ENCODE data around the gene RPS6KA6. TPM values are rescaled to one million over a fixed set of nuclear protein-coding genes. Genes with fewer than 3 reads are reported as not detected.

RPS6KA6 gene
- total RNA-seq (12.1 TPM), polyA plus RNA-seq (ENCODE audit: insufficient read depth, low read depth, low replicate concordance) (4.7 TPM)
- long read RNA-seq, donor 1, partial matches to known transcripts = 0 of 1 reads
- long read RNA-seq, donor 1, other reads (novel, unspliced or antisense) = 0 of 1 reads
- long read RNA-seq, donor 2 = 0 reads
- long read RNA-seq, donor 3 = 0 reads
- long read RNA-seq, donor 4 = 0 reads
- long read RNA-seq, donor 5 = 0 reads
- long read RNA-seq, donor 6 = 0 reads
- long read RNA-seq, donor 7, partial matches to known transcripts = 0 of 6 reads
- long read RNA-seq, donor 7, other reads (novel, unspliced or antisense) = 5 of 6 reads
- long read RNA-seq, donor 8, partial matches to known transcripts = 0 of 1 reads
- long read RNA-seq, donor 8, other reads (novel, unspliced or antisense) = 0 of 1 reads
- long read RNA-seq, donor 9 = 0 reads
- long read RNA-seq, donor 10 = 0 reads

DNA sequence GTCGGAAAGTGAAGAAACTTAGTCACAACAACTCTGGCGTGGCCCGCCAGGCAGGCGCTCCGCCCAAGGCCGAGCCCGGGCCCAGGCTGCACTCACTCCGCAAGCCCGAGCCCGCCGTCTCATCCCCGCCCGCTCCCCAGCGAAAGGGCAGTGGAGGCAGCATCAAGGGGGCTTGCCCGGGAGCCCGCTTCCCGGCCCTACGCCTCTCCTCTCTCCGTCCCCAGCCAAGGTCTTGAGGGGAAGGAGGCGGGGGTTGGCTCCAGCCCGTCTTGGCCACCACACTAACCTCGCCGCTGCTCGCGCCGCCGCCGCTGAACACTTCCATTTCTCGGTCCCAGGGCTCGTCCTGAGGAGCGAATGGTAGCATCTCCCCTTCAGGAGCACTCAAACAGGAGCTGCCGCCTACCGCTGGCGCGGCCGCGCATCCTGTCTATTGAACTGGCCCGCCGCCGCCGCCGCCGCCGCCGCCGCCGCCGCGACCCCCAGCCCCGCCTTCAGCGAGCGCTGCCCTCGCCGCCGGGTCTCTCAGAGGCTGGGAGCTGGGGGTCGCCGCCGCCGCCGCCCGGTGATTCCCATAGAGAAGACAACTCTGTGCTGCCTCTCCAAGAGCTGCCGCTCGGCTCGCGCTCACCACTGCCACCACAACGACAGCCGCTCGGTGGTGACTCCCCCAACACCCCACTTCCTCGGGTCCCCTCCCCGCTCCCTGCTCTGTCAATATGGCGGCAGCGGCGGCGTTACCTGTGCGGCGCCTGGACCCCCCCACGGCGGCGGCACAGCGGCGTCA lies at the start of gene RPS6KA6:
RPS6KA6 (minus strand) TSS at position 667 of the 787 bp plus-strand sequence; CDS start at position 367, 300 bp downstream.
- H3K27ac ChIP-seq (ENCODE audit: low read depth in 2 of 2, low read length in 2 of 2) = peak within 1 kb of the TSS; percentile 51 to 72
- intact Hi-C loops (cut with DNase I) = no loop called here
- DNase-seq (peak in 4 of 5 donors; percentile 27 to 74 (median 52)), FAIRE-seq (no peak)
- H3K9ac ChIP-seq (ENCODE audit: low read length in 3 of 3) = peak within 1 kb of the TSS; percentile 41 to 65 (median 59)
- TF ChIP-seq, protein P1, sequence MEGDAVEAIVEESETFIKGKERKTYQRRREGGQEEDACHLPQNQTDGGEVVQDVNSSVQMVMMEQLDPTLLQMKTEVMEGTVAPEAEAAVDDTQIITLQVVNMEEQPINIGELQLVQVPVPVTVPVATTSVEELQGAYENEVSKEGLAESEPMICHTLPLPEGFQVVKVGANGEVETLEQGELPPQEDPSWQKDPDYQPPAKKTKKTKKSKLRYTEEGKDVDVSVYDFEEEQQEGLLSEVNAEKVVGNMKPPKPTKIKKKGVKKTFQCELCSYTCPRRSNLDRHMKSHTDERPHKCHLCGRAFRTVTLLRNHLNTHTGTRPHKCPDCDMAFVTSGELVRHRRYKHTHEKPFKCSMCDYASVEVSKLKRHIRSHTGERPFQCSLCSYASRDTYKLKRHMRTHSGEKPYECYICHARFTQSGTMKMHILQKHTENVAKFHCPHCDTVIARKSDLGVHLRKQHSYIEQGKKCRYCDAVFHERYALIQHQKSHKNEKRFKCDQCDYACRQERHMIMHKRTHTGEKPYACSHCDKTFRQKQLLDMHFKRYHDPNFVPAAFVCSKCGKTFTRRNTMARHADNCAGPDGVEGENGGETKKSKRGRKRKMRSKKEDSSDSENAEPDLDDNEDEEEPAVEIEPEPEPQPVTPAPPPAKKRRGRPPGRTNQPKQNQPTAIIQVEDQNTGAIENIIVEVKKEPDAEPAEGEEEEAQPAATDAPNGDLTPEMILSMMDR (IDR thresholded peaks at IDR 0.05; ENCODE audit: borderline replicate concordance, extremely low read depth, insufficient read depth) = no peak
- no peaks in the 10 kb centered on the region for H3K4me1 ChIP-seq (ENCODE audit: control insufficient read depth in 2 of 3, insufficient read depth in 2 of 3, low read depth in 1 of 3, low read length in 3 of 3)
- H3K36me3 ChIP-seq (ENCODE audit: control insufficient read depth in 2 of 3, insufficient read depth in 3 of 3, low read length in 3 of 3) = no peaks in the 10 kb centered on the region
- H3K9me3 ChIP-seq (ENCODE audit: control insufficient read depth in 2 of 3, insufficient read depth in 1 of 3, low read length in 3 of 3) = no peaks in the 10 kb centered on the region
- H3K4me3 ChIP-seq (ENCODE audit: low read length in 3 of 3) = peak within 1 kb of the TSS; percentile 66 to 78 (median 71)
- no peaks in the 10 kb centered on the region for H3K27me3 ChIP-seq (ENCODE audit: control insufficient read depth, insufficient read depth, low read length)

DNA sequence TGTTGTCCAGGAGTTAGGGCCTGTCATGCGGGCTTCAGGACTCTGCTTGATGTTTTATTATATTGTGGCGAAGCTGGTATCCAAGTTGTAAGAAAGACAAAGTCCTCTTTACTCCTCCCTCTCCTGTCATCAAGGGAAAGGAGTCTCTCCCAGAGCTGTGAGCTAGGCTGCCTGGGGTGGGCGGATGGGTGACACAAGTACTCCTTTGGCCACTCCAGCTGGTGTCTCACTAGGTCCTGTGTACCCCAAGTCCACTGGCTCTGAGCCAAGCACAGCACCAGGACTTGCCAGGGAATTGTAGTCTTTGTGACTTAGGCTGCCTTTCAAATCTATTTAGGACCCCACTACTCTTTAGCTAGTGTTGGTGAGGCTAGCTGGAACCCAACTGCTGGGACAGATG lies 36.7 kb upstream of the RPS6KA6 start:
- FAIRE-seq (no peak), DNase-seq (peak in 1 of 5 donors; percentile 33)
- Histone ChIP-seq H3K27me3 (ENCODE audit: control insufficient read depth, insufficient read depth, low read length) (no peaks in the 10 kb centered on the region), H3K4me3 (ENCODE audit: low read length in 3 of 3) (no peak overlapping the region), H3K36me3 (ENCODE audit: control insufficient read depth in 2 of 3, insufficient read depth in 3 of 3, low read length in 3 of 3) (no peaks in the 10 kb centered on the region), H3K4me1 (ENCODE audit: control insufficient read depth in 2 of 3, insufficient read depth in 2 of 3, low read depth in 1 of 3, low read length in 3 of 3) (no peaks in the 10 kb centered on the region), H3K9me3 (ENCODE audit: control insufficient read depth in 2 of 3, insufficient read depth in 1 of 3, low read length in 3 of 3) (no peaks in the 10 kb centered on the region), H3K27ac (ENCODE audit: low read depth in 2 of 2, low read length in 2 of 2) (no peak overlapping the region), H3K9ac (ENCODE audit: low read length in 3 of 3) (no peak overlapping the region)
- intact Hi-C loops (cut with DNase I) = no loop called here
- TF ChIP-seq, protein P1 (IDR thresholded peaks at IDR 0.05; ENCODE audit: borderline replicate concordance, extremely low read depth, insufficient read depth) = no peak

DNA sequence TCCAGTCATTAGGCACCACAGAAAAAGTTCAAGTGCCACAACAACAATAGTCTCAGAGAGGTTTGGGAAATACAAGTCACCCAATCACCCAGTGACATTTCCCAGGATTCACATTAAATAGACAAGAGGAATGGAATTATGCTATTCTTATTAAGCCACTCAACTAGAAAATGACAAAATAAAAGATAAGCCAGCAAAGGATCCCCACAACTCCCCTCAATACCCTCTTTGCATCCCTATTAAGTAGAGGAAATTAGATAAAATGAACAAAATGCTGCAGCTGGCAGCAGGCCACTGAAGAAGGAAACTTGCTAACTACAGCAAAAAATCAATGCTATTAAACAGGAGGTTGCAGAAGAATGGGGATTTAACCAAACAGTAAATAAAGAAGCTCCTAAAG lies 35.3 kb upstream of the RPS6KA6 start:
- Histone ChIP-seq H3K4me3 (ENCODE audit: low read length in 3 of 3) (no peak overlapping the region), H3K27me3 (ENCODE audit: control insufficient read depth, insufficient read depth, low read length) (no peaks in the 10 kb centered on the region), H3K9me3 (ENCODE audit: control insufficient read depth in 2 of 3, insufficient read depth in 1 of 3, low read length in 3 of 3) (no peaks in the 10 kb centered on the region), H3K27ac (ENCODE audit: low read depth in 2 of 2, low read length in 2 of 2) (no peak overlapping the region), H3K4me1 (ENCODE audit: control insufficient read depth in 2 of 3, insufficient read depth in 2 of 3, low read depth in 1 of 3, low read length in 3 of 3) (no peaks in the 10 kb centered on the region), H3K9ac (ENCODE audit: low read length in 3 of 3) (no peak overlapping the region), H3K36me3 (ENCODE audit: control insufficient read depth in 2 of 3, insufficient read depth in 3 of 3, low read length in 3 of 3) (no peaks in the 10 kb centered on the region)
- FAIRE-seq (no peak), DNase-seq (no peak)
- TF ChIP-seq, protein P1 (IDR thresholded peaks at IDR 0.05; ENCODE audit: borderline replicate concordance, extremely low read depth, insufficient read depth) = no peak
- intact Hi-C loops (cut with DNase I) = no loop called here
